ENCODE measurements around the gene CDR2L.
"Not testable (repeated sequence)": the region's sequence is repeated elsewhere in the genome, so short reads cannot be mapped to it uniquely, and the experiment has no call there.

Gene CDR2L

DNA sequence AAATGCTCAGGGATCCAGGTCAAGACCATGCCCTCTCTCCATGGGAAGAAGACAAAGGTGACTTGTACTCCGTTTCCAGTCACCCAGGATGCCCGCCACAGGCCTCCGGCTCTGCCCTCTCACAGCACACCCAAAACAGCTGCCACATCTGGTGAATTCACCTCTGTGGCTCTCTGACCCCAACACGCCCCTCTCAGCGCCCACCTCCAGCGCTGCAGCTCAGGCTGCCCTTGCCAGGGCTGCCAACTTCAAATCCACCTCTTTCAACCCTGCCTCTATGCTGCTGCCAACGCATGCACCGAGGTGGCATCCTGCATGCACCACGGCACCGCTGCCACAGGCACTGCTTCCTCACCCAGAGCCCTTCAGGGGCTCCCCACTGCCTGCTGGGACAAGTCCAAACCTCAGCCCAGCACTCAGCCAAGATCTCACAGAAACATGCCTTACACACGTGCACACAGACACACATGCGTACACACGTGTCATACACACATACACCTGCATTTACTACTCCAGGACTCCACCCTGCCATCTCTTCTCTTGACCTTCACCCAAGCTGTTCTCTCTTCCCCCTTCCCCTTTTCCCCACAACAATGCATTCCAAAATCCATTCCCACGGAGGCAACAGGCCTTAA lies 22.3 kb upstream of the CDR2L start:
- no peak overlapping the region for H3K4me3 ChIP-seq (replicated peaks; ENCODE audit: low read depth, low read length)
- DNase-seq (ENCODE audit: low read depth): no peak
- TF ChIP-seq, protein P1, sequence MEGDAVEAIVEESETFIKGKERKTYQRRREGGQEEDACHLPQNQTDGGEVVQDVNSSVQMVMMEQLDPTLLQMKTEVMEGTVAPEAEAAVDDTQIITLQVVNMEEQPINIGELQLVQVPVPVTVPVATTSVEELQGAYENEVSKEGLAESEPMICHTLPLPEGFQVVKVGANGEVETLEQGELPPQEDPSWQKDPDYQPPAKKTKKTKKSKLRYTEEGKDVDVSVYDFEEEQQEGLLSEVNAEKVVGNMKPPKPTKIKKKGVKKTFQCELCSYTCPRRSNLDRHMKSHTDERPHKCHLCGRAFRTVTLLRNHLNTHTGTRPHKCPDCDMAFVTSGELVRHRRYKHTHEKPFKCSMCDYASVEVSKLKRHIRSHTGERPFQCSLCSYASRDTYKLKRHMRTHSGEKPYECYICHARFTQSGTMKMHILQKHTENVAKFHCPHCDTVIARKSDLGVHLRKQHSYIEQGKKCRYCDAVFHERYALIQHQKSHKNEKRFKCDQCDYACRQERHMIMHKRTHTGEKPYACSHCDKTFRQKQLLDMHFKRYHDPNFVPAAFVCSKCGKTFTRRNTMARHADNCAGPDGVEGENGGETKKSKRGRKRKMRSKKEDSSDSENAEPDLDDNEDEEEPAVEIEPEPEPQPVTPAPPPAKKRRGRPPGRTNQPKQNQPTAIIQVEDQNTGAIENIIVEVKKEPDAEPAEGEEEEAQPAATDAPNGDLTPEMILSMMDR (IDR thresholded peaks at IDR 0.05; ENCODE audit: low read length, missing control alignments): no peak

DNA sequence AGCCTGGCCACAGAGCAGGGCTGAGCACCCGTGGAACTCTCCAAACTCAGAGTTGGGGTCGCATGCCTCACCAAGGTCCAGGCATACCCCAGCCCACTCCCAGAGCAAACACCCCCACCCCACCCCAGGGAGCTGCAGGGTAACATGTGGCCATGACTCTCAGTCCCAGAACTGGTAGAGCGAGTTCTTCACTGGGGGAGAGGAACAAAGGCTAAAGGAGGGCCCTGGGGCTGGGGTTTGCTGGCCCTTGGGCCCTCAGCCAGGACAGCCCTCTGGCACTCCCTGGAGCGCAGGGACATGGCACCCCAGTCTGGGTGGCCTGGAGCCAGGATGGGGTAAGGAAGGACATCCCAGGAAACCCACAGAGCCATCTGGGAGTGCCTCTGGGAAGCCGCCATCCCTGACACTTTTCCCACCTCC lies 19.1 kb upstream of the CDR2L start:
- no peak overlapping the region for H3K4me3 ChIP-seq (replicated peaks; ENCODE audit: low read depth, low read length)
- TF ChIP-seq, protein P1 (IDR thresholded peaks at IDR 0.05; ENCODE audit: low read length, missing control alignments): no peak
- DNase-seq (ENCODE audit: low read depth): no peak

DNA sequence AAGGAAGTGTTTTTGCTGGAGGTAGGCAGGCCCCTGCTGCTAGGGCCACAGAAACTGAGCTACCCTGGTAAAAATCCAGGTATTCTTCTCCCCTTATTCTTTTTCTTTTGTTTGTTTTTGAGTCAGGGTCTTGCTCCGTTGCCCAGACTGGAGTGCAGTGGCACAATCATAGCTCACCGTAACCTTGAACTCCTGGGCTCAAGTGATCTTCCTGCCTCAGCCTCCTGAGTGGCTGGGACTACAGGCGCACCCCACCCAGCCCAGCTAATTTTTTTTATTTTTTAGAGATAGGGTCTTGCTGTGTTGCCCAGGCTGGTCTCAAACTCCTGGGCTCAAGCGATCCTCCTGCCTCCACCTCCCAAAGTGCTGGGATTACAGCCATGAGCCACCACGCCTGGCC lies 17.9 kb upstream of the CDR2L start:
- not testable (repeated sequence) for H3K4me3 ChIP-seq (replicated peaks; ENCODE audit: low read depth, low read length); DNase-seq (ENCODE audit: low read depth)

- TF ChIP-seq, protein P1 (IDR thresholded peaks at IDR 0.05; ENCODE audit: low read length, missing control alignments): no peak
- no peak overlapping the region for H3K4me3 ChIP-seq (replicated peaks; ENCODE audit: low read depth, low read length)
- no peak for DNase-seq (ENCODE audit: low read depth)
Measured at GRCh38 chr17:74970395-74970794, 17.0 kb upstream of the CDR2L start.

DNA sequence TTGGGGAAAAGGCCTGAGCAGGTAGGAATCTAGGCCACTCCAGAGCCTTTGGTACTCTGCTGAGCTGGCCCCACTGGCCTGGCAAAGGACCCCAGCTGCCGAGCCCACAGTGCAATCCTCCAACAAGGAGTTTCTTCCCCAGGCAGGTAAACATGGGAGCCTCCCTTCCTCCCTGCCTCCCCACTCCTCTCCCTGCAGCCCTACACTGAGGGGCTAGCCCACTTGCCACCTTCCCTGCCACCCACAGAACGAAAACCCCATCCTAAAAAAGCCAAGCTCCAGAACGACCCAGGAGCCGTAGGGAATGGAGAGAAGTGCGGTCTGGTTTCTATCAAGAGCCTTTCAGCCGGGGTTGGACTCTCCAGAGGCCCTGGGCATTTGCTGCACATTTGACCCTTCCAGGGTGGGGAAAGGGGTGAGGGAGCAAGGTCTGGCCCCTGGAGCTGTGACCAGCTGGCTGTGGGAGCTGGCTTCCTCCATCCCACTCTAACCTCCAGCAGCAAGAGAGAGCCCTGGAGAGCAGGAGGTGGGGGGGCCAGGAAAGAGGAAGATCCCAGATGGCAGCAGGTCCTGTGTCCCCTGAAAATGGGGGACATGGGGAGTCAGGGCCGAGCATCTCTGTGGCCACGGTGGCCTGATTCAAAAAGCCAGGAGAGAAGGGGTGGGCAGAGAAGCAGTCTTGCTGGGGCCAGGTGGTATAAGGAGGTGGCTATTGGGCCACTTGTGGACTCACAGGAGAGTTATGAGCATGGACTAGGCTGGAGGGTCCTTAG lies 16.2 kb upstream of the CDR2L start:
- no peak for DNase-seq (ENCODE audit: low read depth)
- TF ChIP-seq, protein P1 (IDR thresholded peaks at IDR 0.05; ENCODE audit: low read length, missing control alignments): no peak
- no peak overlapping the region for H3K4me3 ChIP-seq (replicated peaks; ENCODE audit: low read depth, low read length)

DNA sequence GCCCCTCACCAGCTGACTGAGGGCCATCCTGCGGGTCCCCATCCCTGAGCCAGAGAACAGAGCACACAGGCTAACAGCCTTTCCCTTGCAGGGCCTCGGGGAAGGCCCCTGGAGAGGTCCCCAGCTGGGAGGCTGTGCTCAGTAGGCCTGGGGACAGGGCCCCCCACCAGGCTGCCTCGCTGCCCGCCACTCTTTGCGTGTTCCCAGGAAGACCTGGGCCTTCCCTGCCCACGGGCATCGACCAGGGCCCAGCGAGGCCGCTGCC lies 15.7 kb upstream of the CDR2L start:
- H3K4me3 ChIP-seq (replicated peaks; ENCODE audit: low read depth, low read length): no peak overlapping the region
- DNase-seq (ENCODE audit: low read depth): no peak
- TF ChIP-seq, protein P1 (IDR thresholded peaks at IDR 0.05; ENCODE audit: low read length, missing control alignments): no peak

GRCh38 chr17:74972107-74972972 lies 15.1 kb upstream of the CDR2L start, which contains the start of gene HID1:
Gene HID1, minus strand, starts transcription at chr17:74972759. Its CDS starts 103 bp downstream, at chr17:74972656.
- TF ChIP-seq, protein P1 (IDR thresholded peaks at IDR 0.05; ENCODE audit: low read length, missing control alignments): no peak
- peak within 1 kb of the TSS; percentile 36 for H3K4me3 ChIP-seq (replicated peaks; ENCODE audit: low read depth, low read length)
- DNase-seq (ENCODE audit: low read depth): no peak

Measured in fibroblast of pulmonary artery (primary cell).